ENCODE results near the gene HTR7.
"Not testable (repeated sequence)": the region's sequence is repeated elsewhere in the genome, so short reads cannot be mapped to it uniquely, and the experiment has no call there.

Gene HTR7

GRCh38 chr10:90856964-90857634 lies 740 bp downstream of the HTR7 start:
- peak; percentile 11 for DNase-seq

- no peak for DNase-seq
These were observed 1.6 kb downstream of the HTR7 start for GRCh38 chr10:90856261-90856660.

- no peak for DNase-seq
These were observed 2.7 kb downstream of the HTR7 start for GRCh38 chr10:90855126-90855525.

GRCh38 chr10:90849956-90850749 lies 7.7 kb downstream of the HTR7 start:
- no peak for DNase-seq

- no peak for DNase-seq
These were observed 10.4 kb downstream of the HTR7 start for GRCh38 chr10:90847436-90847835.

GRCh38 chr10:90846746-90847145 lies 11.1 kb downstream of the HTR7 start:
- no peak for DNase-seq

- DNase-seq = no peak
These were observed 12.1 kb downstream of the HTR7 start for GRCh38 chr10:90845726-90846125.

- DNase-seq = no peak
These were observed 15.1 kb downstream of the HTR7 start for GRCh38 chr10:90842725-90843124.

GRCh38 chr10:90837486-90837885 lies 20.4 kb downstream of the HTR7 start:
- no peak for DNase-seq

GRCh38 chr10:90834326-90834725 lies 23.5 kb downstream of the HTR7 start:
- DNase-seq = no peak

- no peak for DNase-seq
These were observed 25.7 kb downstream of the HTR7 start for GRCh38 chr10:90832111-90832510.

- DNase-seq = no peak
These were observed 35.3 kb downstream of the HTR7 start for GRCh38 chr10:90822508-90822907.

GRCh38 chr10:90821864-90822263 lies 36.0 kb downstream of the HTR7 start:
- not testable (repeated sequence) for DNase-seq

GRCh38 chr10:90819911-90820310 lies 37.9 kb downstream of the HTR7 start:
- DNase-seq = no peak

GRCh38 chr10:90818736-90819135 lies 39.1 kb downstream of the HTR7 start:
- no peak for DNase-seq

GRCh38 chr10:90817128-90817889 lies 40.5 kb downstream of the HTR7 start:
- no peak for DNase-seq

- DNase-seq = no peak
These were observed 41.4 kb downstream of the HTR7 start for GRCh38 chr10:90816466-90816865.

- DNase-seq = no peak
These were observed 44.1 kb downstream of the HTR7 start for GRCh38 chr10:90813594-90814365.

GRCh38 chr10:90807106-90807505 lies 50.7 kb downstream of the HTR7 start:
- DNase-seq = not testable (repeated sequence)

GRCh38 chr10:90806677-90807076 lies 51.2 kb downstream of the HTR7 start:
- DNase-seq = no peak

GRCh38 chr10:90805206-90805605 lies 52.6 kb downstream of the HTR7 start:
- DNase-seq = no peak

- no peak for DNase-seq
These were observed 53.5 kb downstream of the HTR7 start for GRCh38 chr10:90804354-90804753.

GRCh38 chr10:90801608-90802007 lies 56.2 kb downstream of the HTR7 start:
- DNase-seq = no peak

All from NCI-H510A treated with DMSO at 0.1 percent for 48 hours (cell line).